ENCODE data around the gene ZNF831. TPM values are rescaled to one million over a fixed set of nuclear protein-coding genes. Genes with fewer than 3 reads are reported as not detected.

ZNF831 gene
- total RNA-seq, 1 donor from 2014 or later: 0.41 TPM

DNA sequence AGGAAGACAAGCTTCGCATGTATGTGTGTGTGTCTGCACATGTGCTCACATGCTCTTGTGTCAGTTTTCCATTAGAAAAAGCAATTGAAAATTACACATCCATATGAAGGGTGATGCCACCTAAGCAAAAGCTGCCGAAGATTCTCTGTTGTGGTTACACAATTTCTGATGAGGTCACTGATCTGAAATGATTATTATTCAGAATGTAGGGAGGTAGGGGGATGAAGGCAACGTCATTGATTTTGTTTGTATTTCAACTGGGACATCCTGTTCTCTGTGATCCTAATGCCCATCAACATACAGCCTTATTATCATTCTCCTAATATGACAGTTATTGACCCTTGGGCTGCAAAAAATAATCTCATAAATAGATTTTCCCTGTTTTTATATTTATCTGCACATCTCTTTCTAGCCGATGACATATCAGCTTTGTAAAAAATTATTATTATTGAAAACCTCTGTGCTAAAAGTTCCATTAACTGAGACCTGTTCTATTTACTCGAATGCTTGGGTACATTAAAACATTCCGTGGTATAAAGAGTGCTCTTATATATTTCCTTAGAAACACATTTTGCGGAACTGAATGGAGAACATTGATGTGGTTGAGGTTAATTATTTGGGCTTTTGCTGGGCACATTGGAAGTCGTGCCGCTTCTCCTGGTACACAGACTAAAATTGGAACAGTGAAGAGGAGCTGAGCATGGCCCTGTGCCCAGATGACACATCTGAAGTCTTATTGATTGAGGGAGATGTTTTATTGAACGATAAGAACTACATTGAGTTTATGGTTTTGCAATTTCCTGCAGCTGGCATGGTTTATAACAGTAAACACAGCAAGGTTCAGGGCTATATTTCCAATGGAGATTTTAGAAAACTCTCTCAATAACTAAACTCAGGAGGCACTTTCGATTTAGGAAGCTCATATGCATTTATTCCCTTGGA lies 51.3 kb downstream of the ZNF831 start:
- DNase-seq: no peak

DNA sequence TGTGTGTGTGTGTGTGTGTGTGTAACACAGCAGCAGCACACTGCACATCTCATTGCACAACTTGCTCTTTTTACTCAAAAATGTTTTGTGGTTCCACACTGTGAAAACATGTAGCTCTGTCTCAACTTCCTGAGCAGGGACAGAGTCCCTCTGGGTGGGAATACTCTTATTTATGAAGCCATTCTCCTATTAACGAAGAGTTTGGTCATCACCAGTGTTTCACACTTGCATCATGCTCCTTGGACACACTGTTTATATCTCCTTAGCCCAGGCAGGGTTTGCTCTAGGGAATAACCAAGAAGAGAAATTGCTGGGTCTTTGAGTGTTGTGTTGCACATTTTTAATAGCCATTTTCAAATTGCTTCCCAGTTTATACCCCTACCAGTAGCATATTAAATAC lies 53.6 kb downstream of the ZNF831 start:
- DNase-seq: no peak

DNA sequence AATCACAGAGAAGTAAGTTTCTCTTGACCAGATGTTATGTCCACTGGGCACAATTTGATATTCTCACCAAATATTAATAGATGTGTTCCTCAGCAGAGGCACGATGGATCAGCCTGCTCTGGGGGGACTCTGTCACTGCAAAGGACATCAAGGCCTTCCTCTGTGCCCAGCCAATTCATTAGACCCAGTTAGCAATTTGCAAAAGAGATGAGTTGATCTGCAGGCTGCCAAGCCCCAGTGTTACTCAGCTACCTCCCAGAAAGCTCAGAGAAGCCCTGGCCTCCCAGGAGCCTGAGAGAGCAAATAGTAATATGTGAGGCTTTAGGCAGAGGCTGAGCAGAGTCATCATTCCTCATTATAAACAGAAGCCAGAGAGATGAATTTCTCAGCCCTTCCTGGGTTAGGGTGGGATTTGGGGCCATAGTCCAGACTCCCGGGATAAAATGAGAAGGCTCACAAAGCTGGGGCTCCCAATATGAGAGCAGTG lies 54.2 kb downstream of the ZNF831 start:
- no peak for DNase-seq

DNA sequence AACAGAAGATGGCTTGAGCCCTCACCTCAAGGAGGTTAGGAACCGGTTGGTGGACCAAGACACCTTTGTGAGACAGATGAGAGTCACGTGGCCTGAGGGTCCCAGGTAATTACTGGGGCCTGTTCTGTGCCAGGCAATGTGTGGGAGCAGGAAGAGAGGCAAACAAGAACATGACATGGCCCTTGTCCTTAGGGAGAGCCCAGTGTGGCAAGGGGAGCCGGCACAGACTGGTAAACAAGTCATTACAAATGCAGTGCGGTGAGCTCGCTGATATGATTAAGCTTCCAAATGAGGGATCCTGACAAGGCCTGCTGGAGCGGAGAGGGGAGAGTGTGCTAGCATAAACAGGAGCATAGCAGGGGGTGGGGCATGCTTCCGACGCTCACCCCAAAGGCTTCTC lies 55.6 kb downstream of the ZNF831 start:
- DNase-seq: no peak

DNA sequence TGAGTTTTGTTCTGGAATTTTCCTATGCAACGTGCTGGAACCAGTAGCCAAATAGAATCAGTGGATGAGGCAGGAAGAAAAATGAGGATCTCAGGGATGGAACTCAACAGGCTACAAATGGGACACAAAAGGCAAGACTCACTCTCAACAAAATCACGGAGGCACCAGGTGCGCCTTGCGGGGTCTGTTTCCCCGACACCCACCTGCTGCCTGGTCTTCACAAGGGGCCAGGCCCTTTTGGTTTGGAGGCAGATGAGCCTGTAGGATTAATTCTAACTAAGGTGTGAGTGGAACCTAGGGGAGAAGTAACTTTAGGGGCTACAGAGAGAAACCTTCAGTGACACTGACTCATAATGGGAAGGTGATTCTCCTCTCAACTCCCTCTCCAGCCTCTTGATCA lies 56.5 kb downstream of the ZNF831 start:
- DNase-seq: no peak

DNA sequence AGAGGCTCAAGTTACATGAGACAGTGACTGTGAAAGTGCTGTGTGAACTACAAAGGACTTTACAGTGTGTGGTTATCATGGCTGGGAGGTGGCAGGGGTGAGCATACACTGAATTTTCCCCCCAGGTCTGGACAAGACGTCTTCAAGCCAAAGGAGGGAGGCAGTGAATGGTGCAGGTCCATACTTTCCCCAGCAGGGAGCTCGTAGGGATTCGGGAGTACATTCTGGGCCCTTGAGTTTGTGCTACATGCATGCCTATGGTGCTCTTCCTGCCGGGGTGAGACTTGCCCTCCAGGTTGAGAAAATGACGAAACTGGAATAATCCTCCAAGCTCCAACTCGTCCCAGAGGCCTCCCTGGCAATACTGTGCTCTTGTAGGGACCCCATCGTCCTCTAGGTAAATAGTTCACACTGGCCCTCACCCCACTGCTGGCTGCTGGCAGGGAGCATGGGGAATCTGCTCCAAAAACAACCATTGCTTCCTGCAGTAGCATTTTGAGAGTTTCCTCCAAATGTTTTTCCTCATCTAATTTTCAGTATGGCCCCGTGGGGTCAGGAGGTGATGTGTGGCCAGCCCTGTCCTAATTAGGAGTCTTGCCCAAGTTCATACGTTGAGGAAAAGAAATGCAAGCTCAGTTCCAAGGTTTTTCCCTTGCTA lies 57.6 kb downstream of the ZNF831 start:
- peak; percentile 38 for DNase-seq

DNA sequence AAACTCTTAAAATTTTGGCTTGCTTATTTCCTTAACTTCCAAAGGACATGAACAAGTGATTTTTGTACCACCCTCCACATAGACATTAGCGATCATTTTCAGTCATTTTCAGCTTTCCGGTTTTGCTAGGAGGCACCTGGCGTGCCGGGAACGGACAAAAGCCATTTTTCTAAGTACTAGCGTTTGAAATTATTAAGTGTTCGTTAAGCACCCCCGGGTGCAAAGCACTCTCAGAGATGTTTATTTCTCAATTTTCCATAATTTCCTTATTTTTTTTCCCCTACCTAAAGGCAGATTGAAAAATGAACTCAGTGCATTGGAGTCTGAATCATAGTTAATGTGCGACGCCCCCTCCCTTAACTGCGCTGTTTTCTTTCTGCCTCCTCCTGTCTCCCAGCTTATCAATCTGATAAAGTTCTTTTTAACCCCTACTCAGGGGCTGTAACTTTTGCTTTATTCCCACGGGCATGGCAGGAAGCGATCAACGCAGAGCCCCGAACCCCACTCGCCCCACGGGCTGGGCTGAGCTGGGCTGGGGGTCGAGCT lies 58.2 kb downstream of the ZNF831 start:
- peak; percentile 9 for DNase-seq

DNA sequence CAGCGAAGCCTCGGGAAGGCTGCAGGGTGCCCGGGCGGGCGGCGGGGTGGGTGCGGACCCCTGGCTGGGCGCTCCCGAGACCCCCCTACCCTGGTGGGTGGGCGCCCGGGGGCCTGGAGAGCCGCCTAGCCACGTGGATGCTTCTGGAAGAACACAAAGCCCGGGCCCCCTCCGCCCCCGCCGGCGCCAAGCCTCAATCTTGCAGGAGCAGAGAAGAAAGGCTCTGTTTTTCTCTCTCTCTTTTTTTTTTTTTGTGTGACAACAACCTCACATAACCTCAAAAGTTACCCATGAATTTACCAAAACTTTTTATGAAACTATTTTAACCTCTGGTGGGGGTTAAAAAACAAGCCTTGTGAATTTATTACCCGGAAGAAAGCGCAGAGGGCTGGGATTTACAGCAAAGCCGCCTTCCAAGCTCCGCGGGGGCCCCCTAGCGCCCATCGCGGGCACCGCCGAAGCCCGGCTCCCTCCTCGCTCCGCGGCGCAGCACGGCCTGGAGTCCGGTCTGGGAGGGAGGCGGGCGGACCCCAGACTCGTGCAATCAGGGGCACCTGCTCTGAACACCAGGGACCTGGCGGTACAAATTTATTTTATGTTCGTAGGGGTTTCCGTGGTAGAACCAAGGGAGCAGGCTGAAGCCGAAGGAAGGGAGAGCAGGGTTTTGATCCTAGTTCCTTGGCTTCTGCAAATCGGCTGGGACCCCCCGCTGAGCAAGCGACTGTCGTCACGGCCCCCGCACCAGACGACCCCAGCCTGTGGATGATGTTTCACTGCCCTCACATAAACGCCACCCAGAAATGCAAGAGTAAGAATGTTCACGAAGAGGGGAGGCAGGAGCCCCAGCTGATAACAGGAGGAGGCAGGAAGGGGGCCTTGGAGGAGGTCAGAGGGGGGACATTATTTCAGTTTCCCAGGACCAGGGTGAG lies 58.9 kb downstream of the ZNF831 start:
- peak; percentile 89 for DNase-seq

DNA sequence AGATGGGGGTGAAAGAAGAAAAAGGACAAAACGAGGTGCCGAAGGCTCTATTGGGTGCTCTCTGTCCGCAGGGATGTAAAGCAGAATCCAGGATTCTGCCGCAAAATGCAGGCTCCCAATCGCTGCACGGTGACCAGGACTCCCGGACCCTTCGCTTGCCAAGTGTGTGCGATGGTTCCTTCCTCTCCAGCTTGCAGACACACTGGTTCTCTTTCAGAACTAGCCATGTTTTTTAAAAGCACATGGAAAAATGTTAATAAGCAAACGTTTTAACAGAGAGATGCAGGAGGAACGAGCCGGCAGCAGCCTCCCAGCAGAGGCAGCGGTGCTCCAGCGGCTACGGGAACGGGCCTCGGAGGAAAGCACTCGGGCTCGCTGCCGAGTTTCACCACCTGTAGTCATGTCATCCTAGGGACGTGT lies 59.6 kb downstream of the ZNF831 start:
- peak; percentile 56 for DNase-seq

DNA sequence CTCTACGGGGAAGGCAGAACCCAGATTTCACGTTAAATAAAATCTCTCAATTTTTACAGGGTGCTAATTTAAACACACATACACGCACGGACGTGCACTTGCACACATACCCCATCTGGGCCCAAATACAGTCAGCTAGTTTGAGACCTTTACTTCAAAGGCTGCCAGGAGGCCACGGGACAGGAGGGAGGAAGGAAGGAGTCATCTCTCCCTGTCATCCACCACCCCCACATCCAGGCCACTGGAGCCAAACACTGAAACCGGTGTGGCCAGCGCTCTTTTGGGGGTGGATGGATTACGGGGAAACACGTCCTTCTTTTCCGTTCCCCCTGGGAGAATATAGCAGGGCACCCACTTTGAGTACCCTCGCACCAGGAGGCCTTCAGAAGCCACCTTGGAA lies 60.1 kb downstream of the ZNF831 start:
- DNase-seq: no peak

DNA sequence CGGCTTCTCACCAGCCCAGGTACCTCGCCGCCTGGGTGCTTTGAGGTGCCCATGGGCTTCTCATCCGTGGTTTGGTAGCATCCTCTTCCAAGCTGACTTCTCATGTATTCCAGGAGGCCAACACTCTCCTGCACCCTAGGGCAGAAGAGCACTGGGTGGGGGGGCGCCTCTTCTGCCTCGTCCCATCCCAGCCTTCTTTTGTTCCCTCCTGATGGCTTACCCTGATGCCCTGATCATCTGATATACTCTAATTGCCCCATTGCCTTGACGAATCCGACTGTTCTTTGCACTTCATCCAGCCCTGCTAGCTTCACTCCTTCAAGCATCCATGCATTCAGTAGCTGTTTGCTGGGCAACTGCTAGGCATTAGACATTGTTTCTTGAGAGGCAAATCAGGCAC lies 60.6 kb downstream of the ZNF831 start:
- no peak for DNase-seq

DNA sequence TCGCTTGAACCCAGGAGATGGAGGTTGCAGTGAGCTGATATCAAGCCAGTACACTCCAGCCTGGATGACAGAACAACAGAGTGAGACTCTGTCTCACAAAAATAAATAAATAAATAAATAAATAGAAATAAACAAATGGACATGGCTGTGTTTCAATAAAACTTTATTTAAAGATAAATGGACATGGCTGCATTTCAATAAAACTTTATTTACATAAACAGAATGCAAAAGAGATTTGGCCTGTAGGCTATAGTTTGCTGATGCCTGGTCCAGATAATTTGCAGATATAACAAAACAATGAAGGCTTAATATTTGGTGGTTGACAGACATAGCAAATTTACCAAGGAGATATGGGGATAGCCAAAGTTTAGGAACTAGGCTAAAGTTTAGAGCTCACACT lies 66.8 kb downstream of the ZNF831 start:
- DNase-seq: no peak

DNA sequence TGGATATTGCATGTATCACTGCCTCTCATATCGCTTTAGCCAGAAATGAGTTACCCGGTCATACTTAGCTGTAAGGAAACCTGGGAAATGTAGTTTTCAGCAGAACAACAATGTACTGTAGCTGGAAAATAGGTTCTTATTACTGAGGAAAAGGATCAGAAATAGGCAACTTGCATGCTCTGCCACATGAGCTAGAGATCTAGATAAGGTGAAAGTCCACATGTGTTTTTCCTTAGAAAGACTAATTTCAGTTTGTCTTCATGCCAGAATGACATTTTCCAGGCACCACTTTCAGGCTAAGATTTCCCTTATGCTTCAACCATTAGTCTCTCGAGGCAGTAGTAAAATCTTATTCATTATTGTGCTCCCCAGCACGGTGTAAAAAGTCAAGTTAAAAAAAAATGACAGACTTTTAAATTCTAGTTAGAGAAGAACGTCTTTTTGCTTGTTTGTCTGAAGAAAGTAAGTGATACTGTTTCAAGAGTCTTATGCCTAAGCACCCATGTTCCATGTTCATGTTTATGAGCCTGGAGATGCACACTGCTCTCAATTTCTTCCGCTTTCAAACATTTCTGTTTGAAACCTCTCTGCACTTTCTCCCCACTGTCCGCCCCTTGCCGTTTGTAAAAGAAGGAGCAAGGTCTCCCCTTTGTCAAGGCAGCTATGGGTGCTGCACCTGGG lies 67.6 kb downstream of the ZNF831 start:
- DNase-seq: peak; percentile 34

DNA sequence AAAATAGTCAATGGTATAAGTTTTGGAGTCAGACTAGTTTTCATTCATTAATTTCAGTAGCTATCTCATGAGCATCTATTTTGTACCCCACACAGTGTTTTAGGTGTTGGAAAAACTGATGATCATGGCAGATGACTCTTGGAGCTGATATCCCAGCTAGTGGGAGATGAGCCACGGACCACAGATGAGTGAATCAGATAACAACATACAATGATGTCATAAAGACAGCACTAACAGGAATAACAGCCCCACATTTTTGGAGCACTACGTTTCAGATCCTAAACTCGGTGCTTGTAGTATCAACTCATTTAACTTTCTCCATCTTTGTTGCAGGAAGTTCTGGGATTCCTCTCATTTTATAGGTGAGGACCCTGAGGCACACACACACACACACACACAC lies 69.0 kb downstream of the ZNF831 start:
- DNase-seq: no peak

DNA sequence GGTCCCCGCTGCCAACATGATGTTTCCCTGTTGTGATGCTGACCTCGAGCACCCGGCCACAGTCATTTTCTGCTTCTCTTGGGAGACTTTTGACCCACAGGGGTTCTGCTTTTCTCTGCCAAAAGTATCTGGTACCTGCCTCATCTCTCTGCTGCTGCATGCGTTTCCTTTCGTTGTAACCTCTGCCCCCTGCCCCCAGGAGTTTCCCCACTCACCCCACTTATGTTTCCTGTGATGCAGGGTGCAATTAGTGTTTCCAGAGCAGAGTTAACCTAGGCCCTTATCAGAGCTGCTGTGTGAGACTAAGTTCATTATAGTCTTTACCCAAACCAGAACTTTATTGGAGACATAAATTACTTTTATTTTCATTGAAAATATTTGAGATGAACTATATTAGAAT lies 71.6 kb downstream of the ZNF831 start:
- DNase-seq: no peak

DNA sequence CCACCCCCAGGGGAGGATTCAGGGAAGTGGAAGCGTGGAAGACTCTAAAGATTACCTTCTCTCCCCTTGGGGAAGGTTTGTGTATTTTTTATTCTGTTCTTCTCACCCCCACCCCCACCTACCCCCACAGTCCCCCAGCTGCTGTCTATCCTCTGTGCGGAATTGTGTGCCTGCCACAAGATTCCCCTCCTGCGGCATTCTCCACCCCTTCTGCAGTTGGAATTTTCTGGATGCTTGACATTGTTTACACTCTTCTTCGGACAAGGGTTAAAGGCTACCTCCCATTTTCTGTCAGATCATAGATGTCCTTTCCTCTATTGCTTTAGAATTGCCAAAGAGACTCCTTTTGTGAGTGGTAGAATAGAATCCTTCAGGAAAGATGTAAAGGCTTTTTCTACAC lies 76.4 kb downstream of the ZNF831 start:
- DNase-seq: no peak

DNA sequence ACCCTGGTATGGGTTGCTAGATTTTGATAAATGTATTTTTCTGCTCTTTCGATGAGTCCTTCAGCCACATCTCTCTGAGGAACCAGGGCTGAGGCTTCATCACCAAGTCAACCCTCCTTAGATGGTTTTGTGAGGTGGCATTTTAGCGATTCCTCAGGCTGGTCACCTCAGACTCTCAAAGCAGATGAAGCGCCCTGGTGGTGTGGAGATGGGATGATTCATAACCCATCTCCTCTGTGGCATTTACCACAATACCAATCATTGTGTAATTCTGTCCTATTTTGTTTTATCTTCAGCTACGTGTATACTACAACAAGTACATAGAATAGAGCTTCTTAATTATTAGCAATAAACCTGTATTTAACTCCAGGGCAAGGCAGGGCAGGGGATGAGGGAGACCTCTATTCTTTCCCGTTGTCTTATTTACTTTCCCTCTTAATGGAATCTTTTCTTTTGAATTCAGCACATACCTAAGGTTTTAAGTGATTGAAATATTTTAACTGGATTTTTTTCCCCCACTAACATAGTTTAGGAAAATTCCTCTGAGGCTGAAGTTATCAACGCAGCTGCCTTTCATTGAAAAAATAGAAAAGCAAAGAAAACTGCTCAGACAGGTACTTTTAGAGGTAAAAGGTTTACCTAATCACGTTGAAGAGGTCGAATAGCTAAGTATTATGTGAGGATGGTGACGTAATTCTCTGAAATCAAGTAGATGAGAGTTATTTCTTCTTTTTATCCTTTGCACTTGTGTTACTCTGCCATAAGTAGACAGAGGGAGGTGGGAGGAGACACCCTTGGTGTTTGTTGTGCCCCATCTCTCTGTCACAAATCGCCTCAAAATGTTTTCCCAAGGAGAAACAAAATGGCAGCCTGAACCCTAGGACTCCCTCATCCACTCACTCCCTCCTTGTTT lies 79.3 kb downstream of the ZNF831 start:
- DNase-seq: no peak

DNA sequence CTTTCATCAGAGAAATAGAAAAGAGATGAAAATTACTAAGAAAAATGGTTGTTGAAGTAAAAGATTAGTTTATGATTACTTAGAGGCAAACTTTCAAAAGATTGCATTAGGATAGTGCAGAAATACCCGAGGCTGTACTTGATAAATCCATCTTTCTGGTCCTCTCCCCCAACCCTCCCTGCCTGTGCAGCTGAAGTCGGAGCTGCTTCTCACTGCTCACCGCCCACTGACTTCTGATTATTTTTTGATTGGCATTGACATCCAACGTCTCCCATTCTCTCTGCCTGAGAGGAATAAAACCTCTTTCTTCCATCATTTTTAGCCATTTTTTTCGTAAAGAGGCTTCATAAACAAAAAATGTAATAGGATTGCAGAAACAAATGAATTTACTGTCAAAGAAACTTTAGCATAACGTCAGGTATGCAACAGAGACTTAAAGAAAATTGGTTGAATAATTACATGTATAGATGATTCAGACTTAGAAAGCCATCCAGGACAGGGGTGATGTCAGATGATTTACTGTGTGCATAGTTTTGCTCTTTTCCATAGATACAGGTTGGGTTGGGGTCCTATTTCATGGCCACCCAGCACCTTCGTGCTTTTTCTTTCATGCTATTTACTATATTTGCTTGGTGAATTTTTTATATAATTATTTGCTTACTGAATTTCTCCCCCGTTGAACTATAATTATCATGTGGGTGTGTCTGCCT lies 83.2 kb downstream of the ZNF831 start:
- no peak for DNase-seq

Data from tongue (tissue), 2 donors.